ENCODE data around the gene KCNJ6.

Gene KCNJ6

GRCh38 chr21:37821092-37821491 lies 95.2 kb downstream of the KCNJ6 start:
- DNase-seq (ENCODE audit: low read depth, low spot score): no peak

GRCh38 chr21:37819372-37819771 lies 96.9 kb downstream of the KCNJ6 start:
- DNase-seq (ENCODE audit: low read depth, low spot score): no peak

GRCh38 chr21:37817242-37817641 lies 99.0 kb downstream of the KCNJ6 start:
- DNase-seq (ENCODE audit: low read depth, low spot score): no peak

GRCh38 chr21:37815893-37816292 lies 100.4 kb downstream of the KCNJ6 start:
- no peak for DNase-seq (ENCODE audit: low read depth, low spot score)

- DNase-seq (ENCODE audit: low read depth, low spot score): no peak
Measured at GRCh38 chr21:37811711-37812110, 104.5 kb downstream of the KCNJ6 start.

GRCh38 chr21:37808261-37808660 lies 108.0 kb downstream of the KCNJ6 start:
- DNase-seq (ENCODE audit: low read depth, low spot score): no peak

GRCh38 chr21:37805266-37805665 lies 111.0 kb downstream of the KCNJ6 start:
- DNase-seq (ENCODE audit: low read depth, low spot score): no peak

GRCh38 chr21:37804001-37804400 lies 112.3 kb downstream of the KCNJ6 start:
- DNase-seq (ENCODE audit: low read depth, low spot score): no peak

GRCh38 chr21:37803101-37803651 lies 113.1 kb downstream of the KCNJ6 start:
- DNase-seq (ENCODE audit: low read depth, low spot score): no peak

- no peak for DNase-seq (ENCODE audit: low read depth, low spot score)
Measured at GRCh38 chr21:37800456-37801061, 115.7 kb downstream of the KCNJ6 start.

GRCh38 chr21:37800057-37800455 lies 116.2 kb downstream of the KCNJ6 start:
- no peak for DNase-seq (ENCODE audit: low read depth, low spot score)

- DNase-seq (ENCODE audit: low read depth, low spot score): no peak
Measured at GRCh38 chr21:37799211-37800056, 116.8 kb downstream of the KCNJ6 start.

GRCh38 chr21:37797403-37797802 lies 118.9 kb downstream of the KCNJ6 start:
- no peak for DNase-seq (ENCODE audit: low read depth, low spot score)

- no peak for DNase-seq (ENCODE audit: low read depth, low spot score)
Measured at GRCh38 chr21:37796011-37796410, 120.2 kb downstream of the KCNJ6 start.

- DNase-seq (ENCODE audit: low read depth, low spot score): no peak
Measured at GRCh38 chr21:37793660-37794059, 122.6 kb downstream of the KCNJ6 start.

- DNase-seq (ENCODE audit: low read depth, low spot score): peak; percentile 41
Measured at GRCh38 chr21:37792046-37792445, 124.2 kb downstream of the KCNJ6 start.

GRCh38 chr21:37790905-37791304 lies 125.4 kb downstream of the KCNJ6 start:
- no peak for DNase-seq (ENCODE audit: low read depth, low spot score)

GRCh38 chr21:37788503-37788902 lies 127.8 kb downstream of the KCNJ6 start:
- DNase-seq (ENCODE audit: low read depth, low spot score): no peak

- DNase-seq (ENCODE audit: low read depth, low spot score): peak; percentile 90
Measured at GRCh38 chr21:37787456-37787855, 128.8 kb downstream of the KCNJ6 start.

GRCh38 chr21:37784591-37785318 lies 131.5 kb downstream of the KCNJ6 start:
- no peak for DNase-seq (ENCODE audit: low read depth, low spot score)

- no peak for DNase-seq (ENCODE audit: low read depth, low spot score)
Measured at GRCh38 chr21:37783016-37783415, 133.2 kb downstream of the KCNJ6 start.
